ENCODE results near the gene HOXA1. TPM values are rescaled to one million over a fixed set of nuclear protein-coding genes. Genes with fewer than 3 reads are reported as not detected.
"Not testable (repeated sequence)": the region's sequence is repeated elsewhere in the genome, so short reads cannot be mapped to it uniquely, and the experiment has no call there.

HOXA1 gene
- total RNA-seq, 2 experiments from 2014 or later, result 0.14 to 0.22 TPM

- CTCF ChIA-PET, result no interaction called here
- no peak overlapping the region for H3K4me3 Mint-ChIP-seq
- no peak for TF ChIP-seq CTCF (IDR thresholded peaks at IDR 0.05)
- Histone ChIP-seq H3K27me3 (ENCODE audit: control insufficient read depth in 1 of 2, insufficient read depth in 2 of 2, low read length in 2 of 2) (peaks cover 0 to 3% of the 10 kb centered on the region in 2 experiments), H3K4me3 (ENCODE audit: low read length) (no peak overlapping the region), H3K36me3 (ENCODE audit: insufficient read depth, low read length) (no peaks in the 10 kb centered on the region), H3K9me3 (ENCODE audit: control insufficient read depth in 1 of 2, insufficient read depth in 1 of 2, low read length in 2 of 2) (no peaks in the 10 kb centered on the region), H3K27ac (ENCODE audit: low read depth in 1 of 2, low read length in 2 of 2) (no peak overlapping the region), H3K4me1 (ENCODE audit: insufficient read depth, low read length) (no peaks in the 10 kb centered on the region)
- H3K27ac Mint-ChIP-seq, result no peak overlapping the region
- POLR2A ChIA-PET, result no interaction called here
- peaks cover 6% of the 10 kb centered on the region for H3K27me3 Mint-ChIP-seq
- no peaks in the 10 kb centered on the region for H3K9me3 Mint-ChIP-seq
- H3K36me3 Mint-ChIP-seq (ENCODE audit: low read depth), result no peaks in the 10 kb centered on the region
- intact Hi-C loops (cut with DNase I, micrococcal nuclease), result no loop called here
- DNase-seq, result no peak
- H3K4me1 Mint-ChIP-seq (ENCODE audit: low read depth), result no peaks in the 10 kb centered on the region
- no peak for ATAC-seq (ENCODE audit: poor library complexity)
Measured at GRCh38 chr7:27051451-27051850, 44.3 kb downstream of the HOXA1 start.

- no peak overlapping the region for H3K4me3 ChIP-seq (ENCODE audit: low read length)
- intact Hi-C loops (cut with DNase I, micrococcal nuclease), result no loop called here
- no peaks in the 10 kb centered on the region for H3K4me1 Mint-ChIP-seq (ENCODE audit: low read depth)
- DNase-seq, result no peak
- H3K4me3 Mint-ChIP-seq, result no peak overlapping the region
- H3K27ac Mint-ChIP-seq, result no peak overlapping the region
- ATAC-seq (ENCODE audit: poor library complexity), result no peak
- H3K9me3 Mint-ChIP-seq, result no peaks in the 10 kb centered on the region
- no peaks in the 10 kb centered on the region for H3K4me1 ChIP-seq (ENCODE audit: insufficient read depth, low read length)
- CTCF ChIA-PET, result no interaction called here
- H3K27ac ChIP-seq (ENCODE audit: low read depth in 1 of 2, low read length in 2 of 2), result no peak overlapping the region
- H3K9me3 ChIP-seq (ENCODE audit: control insufficient read depth in 1 of 2, insufficient read depth in 1 of 2, low read length in 2 of 2), result no peaks in the 10 kb centered on the region
- TF ChIP-seq CTCF (IDR thresholded peaks at IDR 0.05), result no peak
- H3K27me3 Mint-ChIP-seq, result peaks cover 6% of the 10 kb centered on the region
- POLR2A ChIA-PET, result no interaction called here
- H3K36me3 Mint-ChIP-seq (ENCODE audit: low read depth), result no peaks in the 10 kb centered on the region
- H3K36me3 ChIP-seq (ENCODE audit: insufficient read depth, low read length), result no peaks in the 10 kb centered on the region
- H3K27me3 ChIP-seq (ENCODE audit: control insufficient read depth in 1 of 2, insufficient read depth in 2 of 2, low read length in 2 of 2), result peaks cover 0 to 3% of the 10 kb centered on the region in 2 experiments
Measured at GRCh38 chr7:27048438-27048837, 47.4 kb downstream of the HOXA1 start.

GRCh38 chr7:27046854-27047549 lies 48.8 kb downstream of the HOXA1 start:
- Mint-ChIP-seq H3K4me1 (ENCODE audit: low read depth) (no peaks in the 10 kb centered on the region), H3K36me3 (ENCODE audit: low read depth) (no peaks in the 10 kb centered on the region), H3K27ac (no peak overlapping the region), H3K27me3 (peaks cover 16% of the 10 kb centered on the region), H3K9me3 (no peaks in the 10 kb centered on the region), H3K4me3 (no peak overlapping the region)
- Histone ChIP-seq H3K36me3 (ENCODE audit: insufficient read depth, low read length) (no peaks in the 10 kb centered on the region), H3K4me1 (ENCODE audit: insufficient read depth, low read length) (no peaks in the 10 kb centered on the region), H3K27me3 (ENCODE audit: control insufficient read depth in 1 of 2, insufficient read depth in 2 of 2, low read length in 2 of 2) (peaks cover 5% of the 10 kb centered on the region in 2 experiments), H3K9me3 (ENCODE audit: control insufficient read depth in 1 of 2, insufficient read depth in 1 of 2, low read length in 2 of 2) (no peaks in the 10 kb centered on the region), H3K4me3 (ENCODE audit: low read length) (no peak overlapping the region), H3K27ac (ENCODE audit: low read depth in 1 of 2, low read length in 2 of 2) (no peak overlapping the region)
- DNase-seq, result peak in 1 of 14 experiments; percentile 12
- ChIA-PET CTCF (no interaction called here), POLR2A (no interaction called here)
- intact Hi-C loops (cut with DNase I, micrococcal nuclease), result no loop called here
- no peak for TF ChIP-seq CTCF (IDR thresholded peaks at IDR 0.05)
- ATAC-seq (ENCODE audit: poor library complexity), result no peak

GRCh38 chr7:27045972-27046371 lies 49.8 kb downstream of the HOXA1 start:
- CTCF ChIA-PET; H3K4me1 Mint-ChIP-seq (ENCODE audit: low read depth); H3K36me3 ChIP-seq (ENCODE audit: insufficient read depth, low read length); H3K27ac Mint-ChIP-seq; H3K27ac ChIP-seq (ENCODE audit: low read depth in 1 of 2, low read length in 2 of 2); H3K4me3 ChIP-seq (ENCODE audit: low read length); intact Hi-C loops (cut with DNase I, micrococcal nuclease); ATAC-seq (ENCODE audit: poor library complexity); DNase-seq; H3K4me1 ChIP-seq (ENCODE audit: insufficient read depth, low read length); H3K4me3 Mint-ChIP-seq; H3K9me3 Mint-ChIP-seq; H3K36me3 Mint-ChIP-seq (ENCODE audit: low read depth); POLR2A ChIA-PET; H3K27me3 ChIP-seq (ENCODE audit: control insufficient read depth in 1 of 2, insufficient read depth in 2 of 2, low read length in 2 of 2); H3K9me3 ChIP-seq (ENCODE audit: control insufficient read depth in 1 of 2, insufficient read depth in 1 of 2, low read length in 2 of 2): not testable (repeated sequence)
- H3K27me3 Mint-ChIP-seq, result peaks cover 21% of the 10 kb centered on the region

- H3K4me3 Mint-ChIP-seq; H3K4me3 ChIP-seq (ENCODE audit: low read length); DNase-seq; CTCF ChIA-PET; H3K4me1 ChIP-seq (ENCODE audit: insufficient read depth, low read length); intact Hi-C loops (cut with DNase I, micrococcal nuclease); POLR2A ChIA-PET; H3K36me3 ChIP-seq (ENCODE audit: insufficient read depth, low read length); ATAC-seq (ENCODE audit: poor library complexity); H3K27ac ChIP-seq (ENCODE audit: low read depth in 1 of 2, low read length in 2 of 2); H3K27me3 ChIP-seq (ENCODE audit: control insufficient read depth in 1 of 2, insufficient read depth in 2 of 2, low read length in 2 of 2); H3K9me3 Mint-ChIP-seq; H3K9me3 ChIP-seq (ENCODE audit: control insufficient read depth in 1 of 2, insufficient read depth in 1 of 2, low read length in 2 of 2); H3K27ac Mint-ChIP-seq; H3K4me1 Mint-ChIP-seq (ENCODE audit: low read depth); H3K36me3 Mint-ChIP-seq (ENCODE audit: low read depth): not testable (repeated sequence)
- peaks cover 19% of the 10 kb centered on the region for H3K27me3 Mint-ChIP-seq
Measured at GRCh38 chr7:27045066-27045465, 50.7 kb downstream of the HOXA1 start.
